Astrocyte of the cerebellum (primary cell): Measurements from ENCODE around the gene STIP1.

Experiments
- DNase-seq: peaks from one replicate; pipeline ENCODE4 v3.0.0-alpha.2; 2011; ENCODE audit warnings: low read depth
- H3K4me3 ChIP-seq: 2 replicates; pipeline ENCODE4 v1.5.1; 2011; ENCODE audit warnings: mild to moderate bottlenecking, low read depth, low read length, moderate library complexity
- in situ Hi-C: cut with HindIII; loops from 2 replicates; pipeline ENCODE4 v1.10.0; 2017; ENCODE audit warnings: low sequenced_read_pairs
- TF ChIP-seq, protein P1 (sequence below): IDR thresholded peaks from 2 replicates; pipeline ENCODE4 v1.5.1; 2012; ENCODE audit warnings: low read length, low read depth, moderate library complexity, mild to moderate bottlenecking; ENCODE audit errors: missing control alignments

Gene STIP1

DNA sequence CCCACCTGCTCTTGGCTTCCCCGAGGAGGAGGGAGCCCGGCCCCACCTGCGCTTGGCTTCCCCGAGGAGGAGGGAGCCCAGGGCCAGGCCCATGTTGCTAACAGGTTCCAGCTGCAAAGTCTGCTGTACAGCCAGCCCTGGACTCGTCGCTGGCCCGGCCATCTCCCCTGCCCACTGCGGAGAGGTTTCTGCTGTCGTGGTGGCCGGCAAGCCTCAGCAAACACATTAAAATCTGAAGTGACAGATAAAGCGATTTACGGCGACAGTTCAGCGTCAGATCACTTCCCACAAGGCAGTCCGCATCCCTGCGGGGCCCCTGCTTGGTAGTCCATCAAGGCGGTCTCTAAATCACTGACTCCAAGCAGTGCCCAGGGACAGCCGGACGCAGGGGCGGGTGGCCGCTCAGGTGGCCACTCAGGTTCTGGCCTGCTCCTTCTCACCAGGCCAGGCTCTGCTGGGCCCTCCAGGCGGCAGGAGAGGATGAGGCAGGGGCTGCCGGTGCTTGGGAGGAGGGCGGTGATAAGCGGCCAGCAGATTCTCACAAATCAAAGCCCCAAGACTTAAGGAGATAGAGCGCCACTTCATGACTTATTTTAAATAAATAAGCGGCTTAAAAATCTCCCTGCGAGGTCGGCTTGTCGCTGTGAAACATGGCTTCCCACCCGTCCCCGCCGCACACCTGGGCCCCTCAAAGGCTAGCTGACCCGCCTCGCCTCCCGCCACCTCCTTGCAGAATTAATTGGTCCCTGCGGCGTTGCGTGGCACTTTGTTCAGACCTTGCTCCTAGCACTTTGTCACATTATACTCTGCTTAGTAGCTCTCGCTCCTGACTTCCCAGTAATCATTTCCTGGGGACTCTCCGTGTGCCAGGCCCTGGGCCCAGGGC, 41.1 kb upstream of the STIP1 start:
- no peak for DNase-seq
- H3K4me3 ChIP-seq: no peak overlapping the region
- in situ Hi-C loops: no loop called here
- TF ChIP-seq, protein P1, sequence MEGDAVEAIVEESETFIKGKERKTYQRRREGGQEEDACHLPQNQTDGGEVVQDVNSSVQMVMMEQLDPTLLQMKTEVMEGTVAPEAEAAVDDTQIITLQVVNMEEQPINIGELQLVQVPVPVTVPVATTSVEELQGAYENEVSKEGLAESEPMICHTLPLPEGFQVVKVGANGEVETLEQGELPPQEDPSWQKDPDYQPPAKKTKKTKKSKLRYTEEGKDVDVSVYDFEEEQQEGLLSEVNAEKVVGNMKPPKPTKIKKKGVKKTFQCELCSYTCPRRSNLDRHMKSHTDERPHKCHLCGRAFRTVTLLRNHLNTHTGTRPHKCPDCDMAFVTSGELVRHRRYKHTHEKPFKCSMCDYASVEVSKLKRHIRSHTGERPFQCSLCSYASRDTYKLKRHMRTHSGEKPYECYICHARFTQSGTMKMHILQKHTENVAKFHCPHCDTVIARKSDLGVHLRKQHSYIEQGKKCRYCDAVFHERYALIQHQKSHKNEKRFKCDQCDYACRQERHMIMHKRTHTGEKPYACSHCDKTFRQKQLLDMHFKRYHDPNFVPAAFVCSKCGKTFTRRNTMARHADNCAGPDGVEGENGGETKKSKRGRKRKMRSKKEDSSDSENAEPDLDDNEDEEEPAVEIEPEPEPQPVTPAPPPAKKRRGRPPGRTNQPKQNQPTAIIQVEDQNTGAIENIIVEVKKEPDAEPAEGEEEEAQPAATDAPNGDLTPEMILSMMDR: no peak

DNA sequence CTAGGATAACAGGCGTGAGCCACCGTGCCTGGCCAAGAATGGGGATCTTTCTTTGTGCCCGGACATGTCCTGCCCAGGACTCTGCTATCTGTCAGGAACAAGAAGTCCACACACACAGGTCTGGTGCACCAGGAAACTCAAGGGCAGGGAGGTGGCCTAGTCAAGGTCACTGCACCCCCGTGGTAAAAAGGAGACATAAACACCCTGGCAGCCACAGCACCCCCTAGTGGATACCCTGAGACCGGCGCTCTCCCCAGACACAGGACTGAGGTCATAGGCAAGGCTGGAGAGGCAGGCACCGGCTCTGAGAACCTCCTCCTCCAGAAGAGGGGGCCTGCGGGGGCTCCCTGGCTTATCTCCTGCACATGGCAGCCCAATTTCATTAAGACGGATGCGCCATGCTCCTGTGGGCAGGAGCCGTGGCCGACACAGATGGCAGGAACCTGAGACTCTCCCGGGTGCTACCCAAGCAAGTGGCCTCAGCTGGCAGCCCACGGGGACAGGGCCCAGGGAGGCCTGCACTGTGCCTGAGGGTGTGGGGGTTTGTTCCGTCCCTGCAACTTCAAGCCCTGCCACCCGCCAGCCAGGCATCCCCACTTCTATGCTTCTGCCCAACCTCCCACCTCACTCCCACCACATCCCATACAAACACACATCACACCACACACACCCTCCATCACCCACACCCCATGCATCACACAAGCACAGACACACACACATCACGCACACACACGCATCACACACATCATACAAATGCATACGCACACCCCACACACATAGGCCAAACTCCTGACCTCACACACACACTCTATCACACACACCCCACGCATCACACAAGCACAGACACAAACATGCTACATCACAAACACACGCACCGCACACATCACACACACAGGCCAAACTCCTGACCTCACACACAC, 39.7 kb upstream of the STIP1 start:
- DNase-seq: no peak
- in situ Hi-C loops: no loop called here
- TF ChIP-seq, protein P1: peak; percentile 76
- H3K4me3 ChIP-seq: no peak overlapping the region

DNA sequence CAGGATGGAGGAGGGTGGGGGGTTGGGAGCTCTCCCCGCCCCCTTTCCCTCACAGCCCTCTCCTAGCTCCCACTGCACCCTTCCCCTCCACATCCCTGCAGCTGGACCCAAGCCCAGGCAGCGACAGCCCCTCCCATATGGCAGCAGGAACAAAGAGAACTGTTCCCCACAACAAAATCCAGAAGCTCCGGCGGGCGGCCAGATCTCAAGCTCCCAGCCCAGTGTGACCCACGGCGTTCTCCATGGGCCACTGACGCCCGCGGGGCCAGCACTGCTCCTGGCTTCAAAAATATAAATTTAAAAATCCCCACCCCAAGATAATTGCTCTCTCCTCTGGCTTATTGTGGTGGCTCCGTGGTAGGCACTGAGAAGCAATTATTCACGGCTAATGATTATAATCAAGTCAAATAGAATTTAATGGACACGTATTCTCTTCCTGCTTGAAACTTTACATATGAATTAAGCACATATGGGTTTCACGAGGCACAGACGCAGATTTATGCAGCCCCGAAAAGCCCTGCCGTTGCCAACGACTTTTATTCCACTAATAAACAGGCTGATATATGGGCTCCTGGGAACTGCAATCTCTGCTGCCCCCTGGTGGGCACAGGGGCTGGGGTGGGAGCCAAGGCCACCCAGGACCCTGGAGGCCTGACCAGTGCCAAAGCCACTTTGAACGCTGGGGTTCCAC, 37.6 kb upstream of the STIP1 start:
- in situ Hi-C loops: no loop called here
- H3K4me3 ChIP-seq: peak overlapping the region; percentile 7
- TF ChIP-seq, protein P1: peak; percentile 93
- DNase-seq: peak; percentile 35

DNA sequence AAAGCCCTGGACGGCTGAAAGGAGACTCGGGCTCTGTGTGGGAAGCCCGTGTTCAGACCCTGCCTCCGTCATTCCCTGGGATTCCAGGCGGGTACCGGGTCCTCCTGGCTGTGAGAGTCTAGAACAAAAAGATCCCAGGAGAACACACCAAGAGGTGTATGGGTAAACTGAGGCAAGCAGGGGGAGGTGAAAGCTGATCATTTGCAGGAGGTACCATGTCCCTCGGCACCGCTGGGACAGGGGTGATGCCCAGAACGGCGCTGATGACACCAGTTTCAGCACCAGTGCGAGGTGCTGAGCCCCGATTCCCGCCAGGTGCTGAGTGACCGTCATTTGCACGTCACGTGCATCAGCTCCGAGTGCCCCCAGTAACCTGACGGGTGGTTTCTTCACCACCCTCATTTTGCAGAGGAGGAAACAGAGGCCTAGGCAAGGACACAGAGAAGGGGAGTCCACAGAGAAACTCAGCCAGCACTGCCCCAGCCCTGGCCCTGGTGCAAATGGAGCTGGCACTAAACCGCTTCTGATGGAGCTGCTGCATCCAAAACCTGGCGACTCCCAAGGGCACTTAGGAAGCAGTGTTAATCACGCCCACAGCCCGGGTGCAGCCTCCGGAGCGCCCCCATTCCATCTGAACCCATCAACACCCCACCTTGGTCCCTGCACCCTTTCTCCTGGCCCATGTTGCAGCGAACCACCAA, 36.9 kb upstream of the STIP1 start:
- in situ Hi-C loops: no loop called here
- DNase-seq: no peak
- TF ChIP-seq, protein P1: no peak
- H3K4me3 ChIP-seq: no peak overlapping the region

DNA sequence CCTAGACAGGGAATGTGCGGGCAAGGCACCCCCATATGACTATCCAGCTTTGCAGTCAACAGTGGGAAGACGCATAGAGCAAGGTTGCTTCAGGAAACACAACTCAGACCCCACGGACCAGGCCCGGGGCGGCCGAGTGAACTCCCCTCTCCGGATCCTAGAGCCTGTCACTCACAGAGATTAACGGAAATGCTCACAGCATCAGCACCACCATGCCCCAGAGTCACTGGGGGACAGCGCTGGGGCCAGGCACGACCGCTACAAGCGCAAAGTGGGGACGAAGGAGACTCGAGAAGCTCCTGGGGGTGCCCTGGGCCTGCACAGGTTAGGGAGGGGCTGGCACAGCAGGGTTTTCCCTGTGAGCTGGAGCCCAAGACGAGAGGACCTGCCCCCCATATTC, 35.9 kb upstream of the STIP1 start:
- TF ChIP-seq, protein P1: no peak
- in situ Hi-C loops: no loop called here
- DNase-seq: no peak
- H3K4me3 ChIP-seq: no peak overlapping the region
